GM18868 (cell line): ENCODE measurements around the gene TOR3A.
"Not testable (repeated sequence)": the region's sequence is repeated elsewhere in the genome, so short reads cannot be mapped to it uniquely, and the experiment has no call there.

Source experiments
- ATAC-seq: cut with Tn5 transposase; IDR thresholded peaks from one replicate; pipeline ENCODE4 v1.9.1; 2021; ENCODE audit warnings: mild to moderate bottlenecking, moderate library complexity; ENCODE audit not compliant: unreplicated experiment

The TOR3A gene

GRCh38 chr1:179081687-179082332 lies at the start of gene TOR3A:
Gene TOR3A (plus strand): TSS chr1:179082070. CDS start chr1:179082129, 59 bp downstream.
- ATAC-seq, result peak; percentile 90

- ATAC-seq, result peak; percentile 87
Observed at GRCh38 chr1:179034720-179035119, 47.1 kb upstream of the TOR3A start.

GRCh38 chr1:179036844-179037465 lies 44.9 kb upstream of the TOR3A start:
- peak; percentile 50 for ATAC-seq

GRCh38 chr1:179038528-179039281 lies 43.2 kb upstream of the TOR3A start:
- ATAC-seq, result no peak

- not testable (repeated sequence) for ATAC-seq
Observed at GRCh38 chr1:179039502-179040174, 42.2 kb upstream of the TOR3A start.

- not testable (repeated sequence) for ATAC-seq
Observed at GRCh38 chr1:179040175-179040551, 41.7 kb upstream of the TOR3A start.

- ATAC-seq, result no peak
Observed at GRCh38 chr1:179042087-179042486, 39.8 kb upstream of the TOR3A start.

GRCh38 chr1:179042700-179043099 lies 39.2 kb upstream of the TOR3A start:
- ATAC-seq, result no peak

GRCh38 chr1:179043266-179043665 lies 38.6 kb upstream of the TOR3A start:
- ATAC-seq, result no peak

- no peak for ATAC-seq
Observed at GRCh38 chr1:179043907-179044306, 38.0 kb upstream of the TOR3A start.

GRCh38 chr1:179046808-179047635 lies 34.8 kb upstream of the TOR3A start:
- no peak for ATAC-seq

- no peak for ATAC-seq
Observed at GRCh38 chr1:179047636-179047997, 34.3 kb upstream of the TOR3A start.

GRCh38 chr1:179048339-179049124 lies 33.3 kb upstream of the TOR3A start:
- no peak for ATAC-seq

GRCh38 chr1:179052776-179053175 lies 29.1 kb upstream of the TOR3A start:
- no peak for ATAC-seq

GRCh38 chr1:179053486-179053885 lies 28.4 kb upstream of the TOR3A start:
- ATAC-seq, result no peak

GRCh38 chr1:179055937-179056336 lies 25.9 kb upstream of the TOR3A start:
- ATAC-seq, result no peak

GRCh38 chr1:179058487-179059483 lies 23.1 kb upstream of the TOR3A start:
- ATAC-seq, result no peak
